ENCODE data around the gene RPL4. TPM values are rescaled to one million over a fixed set of nuclear protein-coding genes. Genes with fewer than 3 reads are reported as not detected.

Gene RPL4
- total and polyA plus RNA-seq, 10 of the 15 experiments (the other 5 are each of a cell fraction or from before 2014, with no cell fraction given): 2,004 to 8,888 (median 4,667) TPM

DNA sequence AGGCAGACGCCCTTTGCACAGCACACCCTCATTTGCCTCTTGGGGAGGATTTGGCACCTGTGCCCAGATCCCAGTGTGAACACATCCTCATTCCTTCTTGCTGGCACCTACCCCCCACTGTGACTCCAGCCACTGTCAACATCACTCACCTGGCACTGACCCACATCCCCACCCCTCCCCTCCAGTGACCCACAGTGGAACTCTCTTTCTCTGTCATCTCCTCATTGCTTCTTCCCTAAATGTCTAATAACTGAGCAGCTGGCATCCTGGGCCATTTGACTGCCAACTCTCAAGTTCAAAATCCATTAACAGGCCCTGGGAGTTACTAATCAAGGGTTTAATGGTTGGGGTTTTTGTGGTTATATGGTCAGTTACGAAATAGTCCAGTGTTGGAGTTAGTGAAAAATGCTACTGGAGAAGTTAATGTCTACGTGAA lies 21.5 kb downstream of the RPL4 start:
- no peak overlapping the region for H2AFZ ChIP-seq (ENCODE audit: control insufficient read depth, low read depth, low read length)
- intact Hi-C loops (cut with micrococcal nuclease; ENCODE audit: unreplicated experiment): no loop called here
- SMC1A ChIA-PET (ENCODE audit: uncharacterized antibody, unreplicated experiment): no interaction called here
- RAD21 ChIA-PET (ENCODE audit: unreplicated experiment): no interaction called here
- POLR2A ChIA-PET: interaction anchor here (0.6 kb wide), 1 partner anchor 24 kb away, joined by 3 read pairs; no protein-coding TSS in a partner anchor
- no peak for ATAC-seq
- H3K79me2 ChIP-seq (ENCODE audit: control insufficient read depth, insufficient read depth, low read length): no peaks in the 10 kb centered on the region; the same call in 1 of the 2 replicates
- H4K20me1 ChIP-seq (ENCODE audit: control insufficient read depth, insufficient read depth): no peaks in the 10 kb centered on the region
- FAIRE-seq: no peak
- H3K4me3 ChIP-seq: no peak overlapping the region
- H3K27ac ChIP-seq (ENCODE audit: control insufficient read depth, insufficient read depth): no peak overlapping the region
- no peak overlapping the region for H3K9ac ChIP-seq (ENCODE audit: control insufficient read depth, insufficient read depth, low read length)
- DNase-seq (ENCODE audit: low read depth, low spot score): no peak
- H3K9me3 ChIP-seq (replicated peaks; ENCODE audit: control insufficient read depth, insufficient read depth, low read length): no peaks in the 10 kb centered on the region
- no peaks in the 10 kb centered on the region for H3K4me1 ChIP-seq (ENCODE audit: control insufficient read depth, insufficient read depth, low read length)
- peaks cover 28 to 30% of the 10 kb centered on the region in 2 experiments for H3K36me3 ChIP-seq (ENCODE audit: control insufficient read depth in 2 of 2, insufficient read depth in 2 of 2, low read length in 1 of 2)
- WGBS (ENCODE audit: insufficient coverage, insufficient replicate concordance, low lambda C conversion rate, missing lambda C conversion rate): 100% methylated on average over 3 of the region's 3 CpGs
- in situ Hi-C loops (cut with MboI): no loop called here
- no peak overlapping the region for H3K4me2 ChIP-seq (ENCODE audit: control insufficient read depth, insufficient read depth)
- no peak for TF ChIP-seq SREBF2 (IDR thresholded peaks at IDR 0.05; ENCODE audit: low read length)
- no peak for TF ChIP-seq ATF7 (IDR thresholded peaks at IDR 0.05; ENCODE audit: low read depth)
- TF ChIP-seq YY1 (IDR thresholded peaks at IDR 0.05; ENCODE audit: low read depth, low read length): no peak
- TF ChIP-seq ZNF217 (IDR thresholded peaks at IDR 0.05): no peak
- no peak for TF ChIP-seq IKZF2 (IDR thresholded peaks at IDR 0.05)
- no peak for TF ChIP-seq ELK1 (IDR thresholded peaks at IDR 0.05; ENCODE audit: low read depth, low read length)
- no peak for TF ChIP-seq NR2F1 (conservative IDR thresholded peaks at IDR 0.05)
- no peak for TF ChIP-seq RB1 (IDR thresholded peaks at IDR 0.05; ENCODE audit: borderline replicate concordance)
- no peak for TF ChIP-seq POU2F2 (IDR thresholded peaks at IDR 0.05; ENCODE audit: borderline replicate concordance, low read depth, low read length)
- TF ChIP-seq, protein P1, sequence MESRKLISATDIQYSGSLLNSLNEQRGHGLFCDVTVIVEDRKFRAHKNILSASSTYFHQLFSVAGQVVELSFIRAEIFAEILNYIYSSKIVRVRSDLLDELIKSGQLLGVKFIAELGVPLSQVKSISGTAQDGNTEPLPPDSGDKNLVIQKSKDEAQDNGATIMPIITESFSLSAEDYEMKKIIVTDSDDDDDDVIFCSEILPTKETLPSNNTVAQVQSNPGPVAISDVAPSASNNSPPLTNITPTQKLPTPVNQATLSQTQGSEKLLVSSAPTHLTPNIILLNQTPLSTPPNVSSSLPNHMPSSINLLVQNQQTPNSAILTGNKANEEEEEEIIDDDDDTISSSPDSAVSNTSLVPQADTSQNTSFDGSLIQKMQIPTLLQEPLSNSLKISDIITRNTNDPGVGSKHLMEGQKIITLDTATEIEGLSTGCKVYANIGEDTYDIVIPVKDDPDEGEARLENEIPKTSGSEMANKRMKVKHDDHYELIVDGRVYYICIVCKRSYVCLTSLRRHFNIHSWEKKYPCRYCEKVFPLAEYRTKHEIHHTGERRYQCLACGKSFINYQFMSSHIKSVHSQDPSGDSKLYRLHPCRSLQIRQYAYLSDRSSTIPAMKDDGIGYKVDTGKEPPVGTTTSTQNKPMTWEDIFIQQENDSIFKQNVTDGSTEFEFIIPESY (IDR thresholded peaks at IDR 0.05): no peak
- no peak for TF ChIP-seq WRNIP1 (IDR thresholded peaks at IDR 0.05; ENCODE audit: borderline replicate concordance, low read depth, low read length)
- TF ChIP-seq NFXL1 (IDR thresholded peaks at IDR 0.05; ENCODE audit: borderline replicate concordance): no peak
- no peak for TF ChIP-seq RELA (IDR thresholded peaks at IDR 0.05; ENCODE audit: borderline replicate concordance, partially characterized antibody)
- H3K27me3 ChIP-seq (replicated peaks in 1 of 2; ENCODE audit: control insufficient read depth in 2 of 2, insufficient read depth in 2 of 2, low read length in 1 of 2): no peaks in the 10 kb centered on the region
- no TSS peak for BruUV-seq (replicated peaks)
- CTCF ChIA-PET: no interaction called here

All from GM12878 (cell line).